ENCODE results near the gene CLIC1.

DNA sequence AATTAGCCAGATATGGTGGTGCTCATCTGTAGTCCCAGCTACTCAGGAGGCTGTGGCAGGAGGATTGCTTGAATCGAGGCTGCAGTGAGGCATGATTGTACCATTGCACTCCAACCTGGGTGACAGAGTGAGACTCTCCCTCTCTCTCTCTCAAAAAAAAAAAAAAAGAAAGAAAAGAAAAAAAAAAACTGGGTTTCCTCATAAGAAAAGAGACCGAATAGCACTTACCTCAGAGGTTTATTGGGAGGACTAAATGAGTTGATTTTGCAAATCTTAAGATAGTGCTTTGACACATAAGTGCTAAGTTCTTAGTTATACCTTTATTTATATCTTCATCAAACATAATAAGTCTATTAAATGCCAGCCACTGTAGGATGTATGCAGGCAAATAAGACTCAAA, 34.5 kb upstream of the CLIC1 start:
- TF ChIP-seq EZH2 (IDR thresholded peaks at IDR 0.05; ENCODE audit: borderline replicate concordance, low read depth, low read length, poor library complexity, severe bottlenecking): no peak
- TF ChIP-seq, protein P1, sequence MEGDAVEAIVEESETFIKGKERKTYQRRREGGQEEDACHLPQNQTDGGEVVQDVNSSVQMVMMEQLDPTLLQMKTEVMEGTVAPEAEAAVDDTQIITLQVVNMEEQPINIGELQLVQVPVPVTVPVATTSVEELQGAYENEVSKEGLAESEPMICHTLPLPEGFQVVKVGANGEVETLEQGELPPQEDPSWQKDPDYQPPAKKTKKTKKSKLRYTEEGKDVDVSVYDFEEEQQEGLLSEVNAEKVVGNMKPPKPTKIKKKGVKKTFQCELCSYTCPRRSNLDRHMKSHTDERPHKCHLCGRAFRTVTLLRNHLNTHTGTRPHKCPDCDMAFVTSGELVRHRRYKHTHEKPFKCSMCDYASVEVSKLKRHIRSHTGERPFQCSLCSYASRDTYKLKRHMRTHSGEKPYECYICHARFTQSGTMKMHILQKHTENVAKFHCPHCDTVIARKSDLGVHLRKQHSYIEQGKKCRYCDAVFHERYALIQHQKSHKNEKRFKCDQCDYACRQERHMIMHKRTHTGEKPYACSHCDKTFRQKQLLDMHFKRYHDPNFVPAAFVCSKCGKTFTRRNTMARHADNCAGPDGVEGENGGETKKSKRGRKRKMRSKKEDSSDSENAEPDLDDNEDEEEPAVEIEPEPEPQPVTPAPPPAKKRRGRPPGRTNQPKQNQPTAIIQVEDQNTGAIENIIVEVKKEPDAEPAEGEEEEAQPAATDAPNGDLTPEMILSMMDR (conservative IDR thresholded peaks at IDR 0.05; ENCODE audit: low read depth, low read length): no peak

Data from A673 (cell line).